GM23248 (cell line): ENCODE data around the gene ANP32B.

ENCODE experiments used
- EZH2 ChIP-seq: fragments of 200-600 bp; sonication (generic); IDR thresholded peaks from 2 replicates; pipeline ENCODE4 v1.6.1; 2018; ENCODE audit warnings: antibody characterized with exemption, mild to moderate bottlenecking; ENCODE audit not compliant: insufficient read depth, poor library complexity, severe bottlenecking
- EZH2phosphoT487 ChIP-seq: fragments of 200-600 bp; sonication (generic); IDR thresholded peaks from 2 replicates; pipeline ENCODE4 v1.6.1; 2018; ENCODE audit warnings: antibody characterized with exemption, moderate library complexity, mild to moderate bottlenecking, low read depth; ENCODE audit not compliant: insufficient read depth

DNA sequence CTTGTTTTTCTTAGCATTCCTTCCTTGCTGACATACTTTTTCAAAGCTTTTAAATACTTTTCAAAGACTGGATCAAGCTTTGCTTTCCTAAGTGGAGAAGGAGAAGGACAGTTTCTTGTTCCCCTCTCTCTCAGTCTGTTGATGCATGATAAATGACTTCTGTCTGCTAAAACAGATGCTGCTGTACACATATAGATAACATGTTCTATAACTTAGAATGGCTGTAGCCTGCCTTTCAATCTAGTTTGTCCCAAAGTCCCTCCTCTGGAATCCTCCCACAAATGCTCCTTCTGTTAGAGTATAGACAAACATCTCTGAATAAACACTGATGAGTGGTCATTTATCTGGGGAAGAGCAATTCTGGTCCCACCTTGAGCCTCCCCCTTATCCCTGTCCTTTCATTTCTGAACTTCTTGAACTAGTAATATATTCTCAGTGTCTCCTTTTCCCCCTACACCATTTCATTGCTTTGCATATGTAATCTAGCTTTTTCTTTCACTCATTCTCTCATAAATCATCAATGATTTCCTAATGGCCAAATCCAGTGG lies 39.8 kb upstream of the ANP32B start:
- TF ChIP-seq EZH2 (no peak), EZH2phosphoT487 (no peak)
